DOHH2 (cell line): Measurements from ENCODE around the gene TRIM34.
"Not testable (repeated sequence)": the region's sequence is repeated elsewhere in the genome, so short reads cannot be mapped to it uniquely, and the experiment has no call there.

Source experiments
- H3F3A ChIP-seq: fragments of 200-600 bp; sonication (generic), shearing (Covaris generic); 2 replicates; pipeline ENCODE4 v1.6.0; 2016; ENCODE audit warnings: antibody characterized with exemption, mild to moderate bottlenecking; ENCODE audit not compliant: control insufficient read depth, insufficient read depth
- H3K27ac ChIP-seq: fragments of 200-600 bp; sonication (generic); 2 replicates; pipeline ENCODE4 v1.5.1; 2014; ENCODE audit warnings: low read depth, mild to moderate bottlenecking, low read length, moderate library complexity
- H3K27me3 ChIP-seq: fragments of 200-600 bp; sonication (generic); 2 replicates; pipeline ENCODE4 v1.6.1; 2014; ENCODE audit warnings: mild to moderate bottlenecking, low read length, mixed read lengths; ENCODE audit not compliant: control insufficient read depth
- H3K36me3 ChIP-seq: fragments of 200-600 bp; sonication (generic); 2 replicates; pipeline ENCODE4 v1.6.1; 2014; ENCODE audit warnings: mild to moderate bottlenecking, low read length, moderate library complexity, mixed read lengths; ENCODE audit not compliant: control insufficient read depth
- H3K4me1 ChIP-seq: fragments of 200-600 bp; sonication (generic); 2 replicates; pipeline ENCODE4 v1.6.1; 2014; ENCODE audit warnings: mild to moderate bottlenecking, low read length, mixed read lengths; ENCODE audit not compliant: control insufficient read depth
- H3K4me2 ChIP-seq: fragments of 200-600 bp; sonication (generic); 2 replicates; pipeline ENCODE4 v1.6.0; 2014; ENCODE audit warnings: mild to moderate bottlenecking, low read length, moderate library complexity
- H3K4me3 ChIP-seq: fragments of 200-600 bp; sonication (generic); 2 replicates; pipeline ENCODE4 v1.5.1; 2014; ENCODE audit warnings: mild to moderate bottlenecking, low read length, mixed read lengths
- H3K79me2 ChIP-seq: fragments of 200-600 bp; sonication (generic); 2 replicates; pipeline ENCODE4 v1.6.1; 2014; ENCODE audit warnings: mild to moderate bottlenecking, low read length, mixed read lengths; ENCODE audit not compliant: control insufficient read depth
- H3K9me2 ChIP-seq: fragments of 200-600 bp; sonication (generic); replicated peaks from 2 replicates; pipeline ENCODE4 v1.6.1; 2014; ENCODE audit warnings: mild to moderate bottlenecking, low read length, mixed read lengths; ENCODE audit not compliant: control insufficient read depth
- H3K9me3 ChIP-seq: fragments of 200-600 bp; sonication (generic); 2 replicates; pipeline ENCODE4 v1.6.1; 2014; ENCODE audit warnings: antibody characterized with exemption, low read length, mixed read lengths; ENCODE audit not compliant: control insufficient read depth, insufficient read depth
- H4K20me1 ChIP-seq: fragments of 200-600 bp; sonication (generic); 2 replicates; pipeline ENCODE4 v1.6.0; 2014; ENCODE audit warnings: low read depth, mild to moderate bottlenecking, antibody characterized with exemption, low read length, moderate library complexity; ENCODE audit not compliant: control insufficient read depth, insufficient read depth
- EZH2phosphoT487 ChIP-seq: fragments of 200-600 bp; sonication (generic); IDR thresholded peaks from 2 replicates; pipeline ENCODE4 v1.6.1; 2017; ENCODE audit warnings: borderline replicate concordance, mild to moderate bottlenecking, antibody characterized with exemption, low read length, moderate library complexity, mixed read lengths
- TF ChIP-seq, protein P1 (sequence below): fragments of 200-600 bp; sonication (generic); IDR thresholded peaks from one replicate; pipeline ENCODE4 v1.5.1; 2014; ENCODE audit warnings: antibody characterized with exemption, mild to moderate bottlenecking, low read depth, low read length; ENCODE audit not compliant: poor library complexity, severe bottlenecking

TRIM34 gene

DNA sequence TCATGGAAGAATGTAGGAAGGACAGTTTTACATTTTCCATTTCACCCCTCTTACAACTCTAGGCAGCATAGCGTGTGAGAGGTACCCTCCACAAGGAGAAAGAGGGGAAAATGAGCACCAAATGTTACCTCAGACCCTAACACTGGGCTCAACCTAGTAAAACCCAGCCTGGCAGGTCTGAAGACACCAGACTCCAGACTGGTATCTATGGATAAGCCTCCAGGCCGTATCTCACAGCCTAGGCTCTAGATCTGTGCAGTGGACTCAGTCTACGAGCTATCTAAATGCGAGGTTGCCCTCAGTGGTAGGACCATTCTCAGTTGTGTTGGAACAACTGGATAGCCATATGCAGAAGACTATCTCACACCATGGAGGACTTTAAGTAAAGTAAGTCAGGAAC is 49.6 kb downstream of the TRIM34 start:
- Histone ChIP-seq H3K27ac (no peak overlapping the region), H3K4me3 (no peak overlapping the region), H3K4me2 (no peak overlapping the region), H4K20me1 (no peaks in the 10 kb centered on the region), H3K9me2 (no peaks in the 10 kb centered on the region), H3F3A (no peaks in the 10 kb centered on the region), H3K9me3 (no peaks in the 10 kb centered on the region), H3K27me3 (no peaks in the 10 kb centered on the region), H3K4me1 (no peaks in the 10 kb centered on the region), H3K36me3 (no peaks in the 10 kb centered on the region), H3K79me2 (no peaks in the 10 kb centered on the region)
- no peak for TF ChIP-seq EZH2phosphoT487
- TF ChIP-seq, protein P1, sequence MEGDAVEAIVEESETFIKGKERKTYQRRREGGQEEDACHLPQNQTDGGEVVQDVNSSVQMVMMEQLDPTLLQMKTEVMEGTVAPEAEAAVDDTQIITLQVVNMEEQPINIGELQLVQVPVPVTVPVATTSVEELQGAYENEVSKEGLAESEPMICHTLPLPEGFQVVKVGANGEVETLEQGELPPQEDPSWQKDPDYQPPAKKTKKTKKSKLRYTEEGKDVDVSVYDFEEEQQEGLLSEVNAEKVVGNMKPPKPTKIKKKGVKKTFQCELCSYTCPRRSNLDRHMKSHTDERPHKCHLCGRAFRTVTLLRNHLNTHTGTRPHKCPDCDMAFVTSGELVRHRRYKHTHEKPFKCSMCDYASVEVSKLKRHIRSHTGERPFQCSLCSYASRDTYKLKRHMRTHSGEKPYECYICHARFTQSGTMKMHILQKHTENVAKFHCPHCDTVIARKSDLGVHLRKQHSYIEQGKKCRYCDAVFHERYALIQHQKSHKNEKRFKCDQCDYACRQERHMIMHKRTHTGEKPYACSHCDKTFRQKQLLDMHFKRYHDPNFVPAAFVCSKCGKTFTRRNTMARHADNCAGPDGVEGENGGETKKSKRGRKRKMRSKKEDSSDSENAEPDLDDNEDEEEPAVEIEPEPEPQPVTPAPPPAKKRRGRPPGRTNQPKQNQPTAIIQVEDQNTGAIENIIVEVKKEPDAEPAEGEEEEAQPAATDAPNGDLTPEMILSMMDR, result no peak

DNA sequence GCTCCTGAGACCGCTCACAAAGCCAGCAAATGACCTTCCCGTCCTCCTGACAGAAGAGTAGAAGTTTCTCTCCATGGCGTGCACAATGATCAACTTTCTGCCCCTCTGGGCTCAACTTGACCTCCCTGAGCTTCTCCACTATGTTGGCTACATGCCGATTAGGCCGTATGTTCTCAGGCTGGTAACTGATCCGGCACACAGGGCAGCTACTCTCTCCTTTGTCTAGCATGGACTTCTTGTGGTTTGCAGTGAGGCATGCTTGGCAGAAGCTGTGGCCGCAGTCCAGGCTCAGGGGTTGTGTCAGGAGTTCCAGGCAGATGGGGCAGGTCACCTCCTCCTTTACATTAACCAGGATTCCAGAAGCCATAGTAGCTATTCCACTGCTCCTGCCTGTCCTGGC is 55.0 kb downstream of the TRIM34 start:
- no peak for TF ChIP-seq EZH2phosphoT487
- TF ChIP-seq, protein P1, result no peak
- no peaks in the 10 kb centered on the region for H3F3A ChIP-seq
- no peaks in the 10 kb centered on the region for H3K9me3 ChIP-seq
- no peaks in the 10 kb centered on the region for H3K36me3 ChIP-seq
- no peaks in the 10 kb centered on the region for H3K9me2 ChIP-seq
- no peak overlapping the region for H3K4me3 ChIP-seq
- H3K27ac ChIP-seq, result no peak overlapping the region
- H3K27me3 ChIP-seq, result no peaks in the 10 kb centered on the region
- no peaks in the 10 kb centered on the region for H3K79me2 ChIP-seq
- H3K4me1 ChIP-seq, result peaks cover 10% of the 10 kb centered on the region
- no peak overlapping the region for H3K4me2 ChIP-seq
- no peaks in the 10 kb centered on the region for H4K20me1 ChIP-seq

DNA sequence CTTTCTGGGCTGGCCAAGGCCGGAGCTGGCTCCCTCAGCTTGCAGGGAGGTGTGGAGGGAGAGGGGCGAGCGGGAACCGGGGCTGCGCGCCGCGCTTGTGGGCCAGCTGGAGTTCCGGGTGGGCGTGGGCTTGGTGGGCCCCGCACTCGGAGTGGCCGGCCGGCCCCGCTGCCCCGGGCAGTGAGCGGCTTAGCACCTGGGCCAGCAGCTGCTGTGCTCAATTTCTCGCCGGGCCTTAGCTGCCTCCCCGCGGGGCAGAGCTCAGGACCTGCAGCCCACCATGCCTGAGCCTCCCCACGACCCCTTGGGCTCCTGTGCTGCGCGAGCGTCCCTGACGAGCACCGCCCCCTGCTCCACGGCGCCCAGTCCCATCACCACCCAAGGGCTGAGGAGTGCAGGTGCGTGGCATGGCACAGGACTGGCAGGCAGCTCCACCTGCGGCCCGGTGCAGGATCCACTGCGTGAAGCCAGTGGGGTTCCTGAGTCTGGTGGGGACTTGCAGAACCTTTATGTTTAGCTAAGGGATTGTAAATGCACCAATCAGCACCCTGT is 58.2 kb downstream of the TRIM34 start:
- not testable (repeated sequence) for H3K4me3 ChIP-seq, H3F3A ChIP-seq, H3K9me3 ChIP-seq, H3K79me2 ChIP-seq, H3K27me3 ChIP-seq, H3K27ac ChIP-seq, H3K36me3 ChIP-seq, H3K4me2 ChIP-seq, H4K20me1 ChIP-seq, H3K9me2 ChIP-seq
- peaks cover 14% of the 10 kb centered on the region for H3K4me1 ChIP-seq

DNA sequence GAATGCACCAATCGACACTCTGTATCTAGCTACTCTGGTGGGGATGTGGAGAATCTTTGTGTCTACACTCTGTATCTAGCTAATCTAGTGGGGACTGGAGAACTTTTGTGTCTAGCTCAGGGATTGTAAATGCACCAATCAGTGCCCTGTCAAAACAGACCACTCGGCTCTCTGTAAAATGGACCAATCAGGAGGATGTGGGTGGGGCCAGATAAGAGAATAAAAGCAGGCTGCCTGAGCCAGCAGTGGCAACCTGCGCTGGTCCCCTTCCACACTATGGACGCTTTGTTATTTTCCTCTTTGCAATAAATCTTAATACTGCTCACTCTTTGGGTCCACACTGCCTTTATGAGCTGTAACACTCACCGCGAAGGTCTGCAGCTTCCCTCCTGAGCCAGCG is 58.8 kb downstream of the TRIM34 start:
- H3K4me2 ChIP-seq, H3K27ac ChIP-seq: not testable (repeated sequence)

More for the DNA sequence above, 58.8 kb downstream of the TRIM34 start:
- not testable (repeated sequence) for H3K4me3 ChIP-seq, H3K27me3 ChIP-seq, H3K9me2 ChIP-seq, H3K9me3 ChIP-seq, H4K20me1 ChIP-seq, H3F3A ChIP-seq, H3K79me2 ChIP-seq, H3K36me3 ChIP-seq
- H3K4me1 ChIP-seq, result peaks cover 17% of the 10 kb centered on the region
